NB4 (cell line): ENCODE results near the gene STX18.

Experiments used
- MYC ChIP-seq: IDR thresholded peaks from 2 replicates; pipeline ENCODE4 v1.6.1; 2011; ENCODE audit warnings: low read depth, low read length
- POLR2A ChIP-seq: IDR thresholded peaks from 2 replicates; pipeline ENCODE4 v1.6.1; 2011; ENCODE audit warnings: mild to moderate bottlenecking; ENCODE audit not compliant: insufficient read length; ENCODE audit errors: extremely low read depth
- TF ChIP-seq, protein P1 (sequence below): IDR thresholded peaks from one replicate; pipeline ENCODE4 v1.5.1; 2012; ENCODE audit warnings: low read depth, low read length
- TF ChIP-seq, protein P2 (sequence below): IDR thresholded peaks from 2 replicates; pipeline ENCODE4 v1.6.1; 2011; ENCODE audit warnings: low read depth, low read length

DNA sequence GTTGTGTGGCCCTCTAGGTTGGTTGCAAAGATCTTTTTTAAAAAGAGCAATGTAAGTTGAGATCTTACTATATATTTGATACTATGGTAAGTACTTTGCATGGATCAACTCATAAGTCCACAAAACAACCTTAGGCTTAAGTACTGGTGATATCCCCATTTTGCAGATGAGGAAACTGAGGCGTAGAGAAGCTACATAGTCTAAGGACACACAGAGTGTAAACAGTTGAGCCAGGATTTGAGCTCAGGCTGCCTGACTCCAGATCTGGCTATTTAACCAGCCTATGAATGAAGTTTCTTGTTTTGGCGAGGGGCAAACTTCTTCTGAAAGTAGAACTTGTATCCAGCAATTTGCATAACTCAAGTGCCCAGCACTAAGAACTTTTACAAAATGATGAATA, 38.6 kb upstream of the STX18 start:
- TF ChIP-seq, protein P1, sequence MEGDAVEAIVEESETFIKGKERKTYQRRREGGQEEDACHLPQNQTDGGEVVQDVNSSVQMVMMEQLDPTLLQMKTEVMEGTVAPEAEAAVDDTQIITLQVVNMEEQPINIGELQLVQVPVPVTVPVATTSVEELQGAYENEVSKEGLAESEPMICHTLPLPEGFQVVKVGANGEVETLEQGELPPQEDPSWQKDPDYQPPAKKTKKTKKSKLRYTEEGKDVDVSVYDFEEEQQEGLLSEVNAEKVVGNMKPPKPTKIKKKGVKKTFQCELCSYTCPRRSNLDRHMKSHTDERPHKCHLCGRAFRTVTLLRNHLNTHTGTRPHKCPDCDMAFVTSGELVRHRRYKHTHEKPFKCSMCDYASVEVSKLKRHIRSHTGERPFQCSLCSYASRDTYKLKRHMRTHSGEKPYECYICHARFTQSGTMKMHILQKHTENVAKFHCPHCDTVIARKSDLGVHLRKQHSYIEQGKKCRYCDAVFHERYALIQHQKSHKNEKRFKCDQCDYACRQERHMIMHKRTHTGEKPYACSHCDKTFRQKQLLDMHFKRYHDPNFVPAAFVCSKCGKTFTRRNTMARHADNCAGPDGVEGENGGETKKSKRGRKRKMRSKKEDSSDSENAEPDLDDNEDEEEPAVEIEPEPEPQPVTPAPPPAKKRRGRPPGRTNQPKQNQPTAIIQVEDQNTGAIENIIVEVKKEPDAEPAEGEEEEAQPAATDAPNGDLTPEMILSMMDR: no peak
- TF ChIP-seq POLR2A (no peak), MYC (no peak)
- TF ChIP-seq, protein P2, sequence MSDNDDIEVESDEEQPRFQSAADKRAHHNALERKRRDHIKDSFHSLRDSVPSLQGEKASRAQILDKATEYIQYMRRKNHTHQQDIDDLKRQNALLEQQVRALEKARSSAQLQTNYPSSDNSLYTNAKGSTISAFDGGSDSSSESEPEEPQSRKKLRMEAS: no peak
